IgD-negative memory B cell (primary cell): ENCODE results near the gene CDC14B. TPM values are rescaled to one million over a fixed set of nuclear protein-coding genes. Genes with fewer than 3 reads are reported as not detected.
"Not testable (repeated sequence)": the region's sequence is repeated elsewhere in the genome, so short reads cannot be mapped to it uniquely, and the experiment has no call there.

Experiments used
- H3K27ac Mint-ChIP-seq, 3 donors: one replicate each; pipeline ENCODE4 v1.8.0; 2020 to 2022; ENCODE audit warnings: mild to moderate bottlenecking in 3 of 3, mixed read lengths in 3 of 3, moderate library complexity in 1 of 3
- H3K27me3 Mint-ChIP-seq: one replicate; pipeline ENCODE4 v1.8.0; 2021; ENCODE audit warnings: mixed read lengths
- H3K36me3 Mint-ChIP-seq: one replicate; pipeline ENCODE4 v1.8.0; 2020; ENCODE audit warnings: mild to moderate bottlenecking, mixed read lengths
- H3K4me1 Mint-ChIP-seq, 3 donors: one replicate each; pipeline ENCODE4 v1.8.0; 2020 to 2022; ENCODE audit warnings: mixed read lengths in 3 of 3, mild to moderate bottlenecking in 1 of 3
- H3K4me3 Mint-ChIP-seq, 4 donors: one replicate each; pipeline ENCODE4 v1.8.0; 2020 to 2022; ENCODE audit warnings: mild to moderate bottlenecking in 4 of 4, mixed read lengths in 4 of 4, moderate library complexity in 3 of 4
- H3K9me3 Mint-ChIP-seq, 3 donors: one replicate each; pipeline ENCODE4 v1.8.0; 2020 to 2021; ENCODE audit warnings: mixed read lengths in 3 of 3, mild to moderate bottlenecking in 1 of 3
- polyA plus RNA-seq: library from polyadenylated mRNA; unstranded; fragments of 300-500 nt; fragmentation: Illumina TruSeq; gene quantifications from one replicate; pipeline ENCODE4 v1.2.3, GENCODE V29; 2021

The CDC14B gene
- polyA plus RNA-seq, 1 donor from 2014 or later, result 8.3 TPM

- Mint-ChIP-seq H3K27ac (peak overlapping the region in 1 of 3 donors; percentile 11), H3K9me3 (no peaks in the 10 kb centered on the region), H3K4me3 (no peak overlapping the region), H3K27me3 (no peaks in the 10 kb centered on the region), H3K4me1 (peaks cover 4 to 9% (median 5%) of the 10 kb centered on the region in 3 donors), H3K36me3 (peaks cover 22% of the 10 kb centered on the region)
Observed at GRCh38 chr9:96646081-96646991, 26.7 kb upstream of the CDC14B start.

- Mint-ChIP-seq H3K36me3 (peaks cover 17% of the 10 kb centered on the region), H3K4me1 (peaks cover 2 to 9% (median 4%) of the 10 kb centered on the region in 3 donors), H3K27ac (no peak overlapping the region), H3K4me3 (no peak overlapping the region), H3K9me3 (no peaks in the 10 kb centered on the region), H3K27me3 (no peaks in the 10 kb centered on the region)
Observed at GRCh38 chr9:96644137-96644536, 24.5 kb upstream of the CDC14B start.

DNA sequence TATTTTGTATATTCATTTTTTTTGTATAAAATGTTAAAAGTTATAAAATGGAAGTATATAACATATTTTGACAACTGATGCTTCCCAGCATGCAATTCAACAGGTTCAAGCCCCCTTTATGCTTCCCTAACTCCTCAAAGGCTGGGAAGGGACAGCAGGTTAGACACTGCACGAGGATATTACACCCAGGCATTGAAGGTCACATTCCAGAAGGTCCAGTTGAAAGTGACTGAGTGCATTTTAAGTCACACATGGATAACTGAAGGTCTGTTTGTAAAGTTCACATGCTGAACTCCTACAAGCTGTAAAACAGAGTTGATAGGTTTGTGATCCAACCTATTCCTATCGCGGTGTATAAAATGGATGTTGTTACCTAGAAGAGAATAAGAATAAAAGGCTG is 21.9 kb upstream of the CDC14B start:
- no peaks in the 10 kb centered on the region for H3K27me3 Mint-ChIP-seq
- H3K4me3 Mint-ChIP-seq, result no peak overlapping the region
- H3K27ac Mint-ChIP-seq, result no peak overlapping the region
- peaks cover 2 to 5% (median 4%) of the 10 kb centered on the region in 3 donors for H3K4me1 Mint-ChIP-seq
- H3K9me3 Mint-ChIP-seq, result no peaks in the 10 kb centered on the region
- peaks cover 12% of the 10 kb centered on the region for H3K36me3 Mint-ChIP-seq

DNA sequence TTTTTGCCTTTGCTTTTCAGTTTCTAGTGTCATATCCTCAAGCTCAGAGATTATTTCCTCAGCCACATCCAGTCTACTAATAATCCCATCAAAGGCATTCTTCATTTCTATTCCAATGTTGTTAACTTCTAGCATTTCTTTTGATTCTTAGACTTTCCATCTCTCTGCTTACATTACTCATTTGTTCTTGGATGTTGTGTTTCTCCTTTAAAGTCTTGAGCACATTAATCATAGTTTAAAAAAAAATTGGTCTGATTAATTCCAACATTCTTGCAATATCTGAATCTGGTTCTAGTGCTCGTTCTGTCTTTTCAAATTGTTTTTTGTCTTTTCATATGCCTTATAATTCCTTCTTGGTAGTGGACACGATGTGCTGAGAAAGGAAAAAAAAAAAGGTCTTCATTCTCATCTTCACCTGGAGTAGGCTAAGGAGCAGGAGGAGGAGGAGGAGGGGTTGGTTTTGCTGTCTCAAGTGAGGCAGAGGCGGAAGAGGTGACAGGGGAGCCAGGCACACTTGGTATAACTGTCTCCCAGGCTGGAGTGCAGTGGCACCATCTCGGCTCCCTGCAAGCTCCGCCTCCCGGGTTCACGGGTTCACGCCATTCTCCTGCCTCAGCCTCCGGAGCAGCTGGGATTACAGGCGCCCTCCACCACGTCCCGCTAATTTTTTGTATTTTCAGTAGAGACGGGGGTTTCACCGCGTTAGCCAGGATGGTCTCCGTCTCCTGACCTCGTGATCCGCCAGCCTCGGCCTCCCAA is 19.1 kb upstream of the CDC14B start:
- Mint-ChIP-seq H3K9me3 (no peaks in the 10 kb centered on the region), H3K4me1 (peaks cover 0 to 2% (median 0%) of the 10 kb centered on the region in 3 donors), H3K4me3 (no peak overlapping the region), H3K36me3 (peaks cover 2% of the 10 kb centered on the region), H3K27me3 (no peaks in the 10 kb centered on the region), H3K27ac (no peak overlapping the region)

DNA sequence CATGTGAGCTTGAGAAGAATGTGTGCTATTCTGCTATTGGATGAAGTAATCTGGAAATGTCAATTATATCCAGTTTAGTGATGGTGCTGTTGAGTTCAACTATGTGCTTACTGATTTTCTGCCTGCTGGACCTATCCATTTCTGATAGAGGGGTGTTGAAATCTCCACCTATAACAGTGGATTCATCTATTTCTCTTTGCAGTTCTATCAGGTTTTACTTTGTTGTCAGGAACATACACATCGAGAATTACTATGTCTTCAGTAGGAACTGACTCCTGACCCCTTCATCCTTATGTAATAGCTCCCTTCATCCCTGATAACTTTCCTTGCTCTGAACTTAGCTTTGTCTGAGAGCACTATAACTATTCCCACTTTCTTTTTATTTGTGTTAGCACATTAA is 16.7 kb upstream of the CDC14B start:
- Mint-ChIP-seq H3K4me1 (no peaks in the 10 kb centered on the region), H3K4me3 (no peak overlapping the region), H3K36me3 (no peaks in the 10 kb centered on the region), H3K27ac (peak overlapping the region in 1 of 3 donors; percentile 0), H3K27me3 (peaks cover 1% of the 10 kb centered on the region), H3K9me3 (peaks cover 0 to 5% (median 0%) of the 10 kb centered on the region in 3 donors)

DNA sequence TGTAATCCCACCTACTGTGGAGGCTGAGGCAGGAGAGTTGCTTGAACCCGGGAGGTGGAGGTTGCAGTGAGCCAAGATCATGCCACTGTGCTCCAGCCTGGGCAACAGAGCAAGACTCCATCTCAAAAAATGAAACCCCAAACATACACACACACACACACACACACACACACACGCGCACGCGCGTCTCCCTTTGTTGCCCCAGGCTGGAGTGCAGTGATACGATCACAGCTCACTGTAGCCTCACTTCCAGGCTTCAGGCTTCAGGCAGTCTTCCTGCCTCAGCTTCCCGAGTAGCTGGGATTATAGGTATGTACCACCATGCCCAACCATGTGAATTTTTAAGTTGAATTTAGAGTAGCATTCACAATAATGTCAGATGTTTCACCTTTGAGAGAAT is 13.9 kb upstream of the CDC14B start:
- H3K27ac Mint-ChIP-seq, H3K27me3 Mint-ChIP-seq, H3K36me3 Mint-ChIP-seq, H3K9me3 Mint-ChIP-seq, H3K4me3 Mint-ChIP-seq, H3K4me1 Mint-ChIP-seq: not testable (repeated sequence)

- H3K27me3 Mint-ChIP-seq, result peaks cover 11% of the 10 kb centered on the region
- H3K4me3 Mint-ChIP-seq, result no peak overlapping the region
- H3K36me3 Mint-ChIP-seq, result no peaks in the 10 kb centered on the region
- no peak overlapping the region for H3K27ac Mint-ChIP-seq
- no peaks in the 10 kb centered on the region for H3K9me3 Mint-ChIP-seq
- H3K4me1 Mint-ChIP-seq, result no peaks in the 10 kb centered on the region
Observed at GRCh38 chr9:96626912-96627311, 7.3 kb upstream of the CDC14B start.

DNA sequence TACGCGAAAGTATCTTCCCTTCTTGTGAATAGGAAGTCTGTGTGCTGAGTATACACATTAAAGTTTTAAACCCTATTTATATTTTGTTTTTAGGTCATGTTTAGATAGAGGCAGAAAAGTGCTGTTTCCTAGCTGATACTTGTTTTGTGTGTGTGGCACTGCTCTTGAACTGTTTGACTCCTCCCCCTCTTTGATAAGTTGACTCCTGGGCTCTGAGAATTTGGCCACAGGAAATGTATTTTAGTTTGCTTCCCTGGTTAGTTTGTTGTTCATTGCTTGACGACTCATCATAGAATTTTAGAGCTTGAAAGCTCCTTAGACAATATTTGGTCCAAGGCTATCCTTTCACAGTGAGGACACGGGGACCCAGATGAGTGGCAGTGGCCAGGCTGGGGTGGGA is 2.0 kb upstream of the CDC14B start:
- H3K27ac Mint-ChIP-seq, result no peak overlapping the region
- H3K9me3 Mint-ChIP-seq, result peaks cover 0 to 3% (median 0%) of the 10 kb centered on the region in 3 donors
- H3K36me3 Mint-ChIP-seq, result no peaks in the 10 kb centered on the region
- H3K4me1 Mint-ChIP-seq, result peaks cover 8 to 16% (median 10%) of the 10 kb centered on the region in 3 donors
- peaks cover 30% of the 10 kb centered on the region for H3K27me3 Mint-ChIP-seq
- no peak overlapping the region for H3K4me3 Mint-ChIP-seq

GRCh38 chr9:96620832-96621269 is 1.2 kb upstream of the CDC14B start:
- H3K4me3 Mint-ChIP-seq, result peak overlapping the region in 2 of 4 donors; percentile 86 to 87
- peaks cover 8 to 16% (median 10%) of the 10 kb centered on the region in 3 donors for H3K4me1 Mint-ChIP-seq
- peaks cover 0 to 3% (median 0%) of the 10 kb centered on the region in 3 donors for H3K9me3 Mint-ChIP-seq
- H3K27ac Mint-ChIP-seq, result peak overlapping the region in 2 of 3 donors; percentile 23 to 67
- H3K36me3 Mint-ChIP-seq, result no peaks in the 10 kb centered on the region
- peaks cover 29% of the 10 kb centered on the region for H3K27me3 Mint-ChIP-seq

DNA sequence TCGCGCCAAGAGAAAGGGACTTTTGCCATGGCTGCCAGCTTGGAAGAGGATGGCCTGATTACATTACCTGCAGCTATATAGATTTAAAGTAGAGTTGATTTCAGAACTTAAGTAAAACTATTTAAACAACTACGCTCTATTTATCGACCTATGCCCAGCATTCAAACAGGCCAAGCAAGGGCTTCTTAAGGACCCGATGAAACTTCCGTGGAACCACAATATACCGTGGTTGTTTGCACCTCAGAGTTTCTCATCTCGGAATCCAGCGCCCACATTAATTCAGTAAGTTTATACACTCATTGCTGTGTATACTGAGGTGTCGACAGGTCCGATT is 505 bp upstream of the CDC14B start:
- peaks cover 29% of the 10 kb centered on the region for H3K27me3 Mint-ChIP-seq
- peak overlapping the region in 1 of 3 donors; percentile 23 for H3K27ac Mint-ChIP-seq
- peak overlapping the region; percentile 74 to 92 (median 86) for H3K4me3 Mint-ChIP-seq
- no peaks in the 10 kb centered on the region for H3K36me3 Mint-ChIP-seq
- peaks cover 0 to 3% (median 0%) of the 10 kb centered on the region in 3 donors for H3K9me3 Mint-ChIP-seq
- H3K4me1 Mint-ChIP-seq, result peaks cover 8 to 16% (median 10%) of the 10 kb centered on the region in 3 donors

- H3K4me1 Mint-ChIP-seq, result peaks cover 8 to 16% (median 10%) of the 10 kb centered on the region in 3 donors
- no peak overlapping the region for H3K27ac Mint-ChIP-seq
- peak overlapping the region in 1 of 4 donors; percentile 38 for H3K4me3 Mint-ChIP-seq
- H3K9me3 Mint-ChIP-seq, result peaks cover 0 to 3% (median 0%) of the 10 kb centered on the region in 3 donors
- no peaks in the 10 kb centered on the region for H3K36me3 Mint-ChIP-seq
- H3K27me3 Mint-ChIP-seq, result peaks cover 25% of the 10 kb centered on the region
Observed at GRCh38 chr9:96619124-96619465, 548 bp downstream of the CDC14B start.

DNA sequence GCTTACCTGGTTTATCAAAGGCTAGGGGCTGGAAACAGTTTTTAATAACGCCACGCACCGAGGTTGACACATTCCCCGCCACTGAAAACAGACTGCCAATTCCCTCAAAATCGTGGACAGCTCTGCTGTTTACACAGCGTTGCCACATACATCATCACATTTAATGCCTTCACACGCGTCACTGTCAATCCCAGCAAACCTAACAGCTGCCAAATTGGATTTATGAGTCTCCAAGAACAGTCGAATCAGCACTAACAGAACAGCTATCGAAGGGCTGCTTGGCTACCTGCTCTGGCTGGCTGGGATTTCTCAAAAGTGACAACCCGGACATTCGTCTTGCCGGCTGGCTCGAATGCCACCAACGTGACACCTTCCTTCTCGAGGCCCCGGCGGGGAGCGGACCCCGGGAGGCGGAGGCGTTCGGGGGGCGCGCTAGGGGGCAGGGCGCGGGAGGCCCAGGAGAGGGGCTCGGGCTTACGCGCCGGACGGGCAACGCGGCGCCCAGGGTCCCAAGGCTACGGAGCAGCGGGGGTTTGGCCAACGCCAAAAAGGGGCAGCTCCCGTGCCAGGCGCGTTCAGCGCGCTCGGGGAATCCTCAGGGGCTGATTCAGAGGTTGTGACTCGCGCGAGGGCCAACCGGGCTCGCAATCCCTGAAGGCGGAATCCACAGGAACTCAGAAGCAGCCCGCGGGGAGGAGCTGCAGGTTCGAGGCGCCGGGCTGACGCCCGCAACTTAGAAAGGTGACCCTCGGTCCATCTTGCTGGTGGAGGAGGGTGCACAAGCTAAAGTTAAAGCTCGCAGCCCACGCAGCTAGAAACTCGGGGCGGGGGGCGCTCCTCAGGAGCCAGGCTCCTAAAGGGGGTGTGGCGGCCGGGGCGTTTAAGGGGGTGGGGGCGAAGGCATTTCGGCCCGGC is 1.2 kb downstream of the CDC14B start:
- H3K27ac Mint-ChIP-seq, result peak overlapping the region in 1 of 3 donors; percentile 21
- H3K36me3 Mint-ChIP-seq, result no peaks in the 10 kb centered on the region
- H3K4me3 Mint-ChIP-seq, result peak overlapping the region; percentile 54 to 84 (median 77)
- peaks cover 28% of the 10 kb centered on the region for H3K27me3 Mint-ChIP-seq
- H3K9me3 Mint-ChIP-seq, result peaks cover 0 to 3% (median 0%) of the 10 kb centered on the region in 3 donors
- H3K4me1 Mint-ChIP-seq, result peaks cover 8 to 16% (median 10%) of the 10 kb centered on the region in 3 donors

DNA sequence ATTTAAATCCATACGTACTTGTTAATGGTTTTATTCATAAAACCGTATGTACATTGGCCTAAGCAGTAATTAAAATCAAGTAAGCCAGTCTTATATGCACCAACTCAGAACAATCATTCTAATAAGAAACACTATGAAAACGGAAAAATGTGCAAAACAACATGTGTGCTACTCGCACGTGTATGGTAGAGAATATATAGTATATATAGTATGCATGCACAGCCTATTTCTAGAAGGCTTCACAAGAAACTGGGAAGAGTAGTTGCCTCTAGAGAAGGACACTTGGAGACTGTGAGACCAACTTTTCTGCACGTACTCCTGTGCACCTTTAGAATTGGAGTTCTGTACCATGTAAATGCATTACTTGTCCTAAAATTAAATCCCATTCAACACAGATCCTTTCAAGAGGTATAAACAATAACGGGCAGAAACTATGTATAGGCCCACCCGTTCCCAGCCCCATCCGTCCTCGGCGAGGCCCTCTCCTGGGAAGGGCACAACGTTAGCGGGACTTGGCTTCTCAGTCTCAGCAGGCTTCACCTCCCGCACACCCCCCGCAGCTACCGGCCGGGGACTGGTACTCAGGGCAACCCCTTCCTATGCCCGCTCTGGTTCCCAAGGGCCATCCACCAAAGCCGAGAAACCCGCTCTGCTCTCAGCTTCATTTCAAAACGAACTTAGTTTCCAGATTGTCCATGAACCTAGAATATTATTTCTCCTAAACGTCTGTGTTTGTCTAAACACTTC is 2.0 kb downstream of the CDC14B start:
- peak overlapping the region in 1 of 3 donors; percentile 21 for H3K27ac Mint-ChIP-seq
- no peaks in the 10 kb centered on the region for H3K36me3 Mint-ChIP-seq
- peaks cover 8 to 16% (median 10%) of the 10 kb centered on the region in 3 donors for H3K4me1 Mint-ChIP-seq
- peak overlapping the region; percentile 28 to 81 (median 64) for H3K4me3 Mint-ChIP-seq
- peaks cover 0 to 3% (median 0%) of the 10 kb centered on the region in 3 donors for H3K9me3 Mint-ChIP-seq
- peaks cover 28% of the 10 kb centered on the region for H3K27me3 Mint-ChIP-seq
